Activated CD4-positive, alpha-beta T cell treated with anti-CD3 and anti-CD28 coated beads, Interleukin-2, amount 50 U/mL, for 4 hours (primary cell): ENCODE measurements around the gene MZF1.

ENCODE experiments used
- DNase-seq, 2 experiments: peaks; one replicate each; pipeline ENCODE4 v3.0.0-alpha.2; 2020

Gene MZF1

DNA sequence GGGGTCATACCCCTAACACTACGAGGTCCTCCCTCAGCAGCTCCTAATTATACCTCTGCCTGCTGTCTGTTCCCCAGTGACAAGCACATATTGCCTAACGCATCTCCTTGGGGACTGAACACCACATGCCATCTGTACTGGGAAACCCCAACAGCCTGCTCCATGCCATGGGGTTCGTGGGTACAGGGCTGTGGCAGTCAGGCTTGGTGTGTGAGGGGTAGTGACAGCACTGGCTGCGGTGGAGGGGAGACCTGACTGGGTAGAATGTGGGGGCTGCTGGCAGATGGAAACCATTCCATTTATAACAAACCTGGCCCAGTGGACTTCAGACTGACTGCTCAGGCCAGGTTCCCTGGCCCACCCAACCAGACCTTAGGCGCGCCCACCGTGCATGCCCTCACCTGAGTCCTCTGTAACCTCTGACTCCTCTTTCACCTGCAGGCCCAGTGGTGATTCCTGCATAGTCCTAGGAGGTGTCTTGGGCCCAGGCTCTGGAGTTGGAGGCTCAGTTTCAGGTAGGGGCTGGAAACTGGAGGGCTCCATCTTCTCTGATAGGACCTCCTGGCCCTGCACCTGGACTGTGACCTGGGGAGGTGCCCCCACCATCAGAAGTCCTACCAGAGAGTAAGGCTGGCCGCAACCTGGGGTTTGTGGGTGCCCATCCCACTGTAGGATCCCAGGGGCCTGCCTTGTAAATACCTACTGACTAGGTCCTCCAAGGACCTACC is 3.0 kb downstream of the MZF1 start:
- no peak for DNase-seq

DNA sequence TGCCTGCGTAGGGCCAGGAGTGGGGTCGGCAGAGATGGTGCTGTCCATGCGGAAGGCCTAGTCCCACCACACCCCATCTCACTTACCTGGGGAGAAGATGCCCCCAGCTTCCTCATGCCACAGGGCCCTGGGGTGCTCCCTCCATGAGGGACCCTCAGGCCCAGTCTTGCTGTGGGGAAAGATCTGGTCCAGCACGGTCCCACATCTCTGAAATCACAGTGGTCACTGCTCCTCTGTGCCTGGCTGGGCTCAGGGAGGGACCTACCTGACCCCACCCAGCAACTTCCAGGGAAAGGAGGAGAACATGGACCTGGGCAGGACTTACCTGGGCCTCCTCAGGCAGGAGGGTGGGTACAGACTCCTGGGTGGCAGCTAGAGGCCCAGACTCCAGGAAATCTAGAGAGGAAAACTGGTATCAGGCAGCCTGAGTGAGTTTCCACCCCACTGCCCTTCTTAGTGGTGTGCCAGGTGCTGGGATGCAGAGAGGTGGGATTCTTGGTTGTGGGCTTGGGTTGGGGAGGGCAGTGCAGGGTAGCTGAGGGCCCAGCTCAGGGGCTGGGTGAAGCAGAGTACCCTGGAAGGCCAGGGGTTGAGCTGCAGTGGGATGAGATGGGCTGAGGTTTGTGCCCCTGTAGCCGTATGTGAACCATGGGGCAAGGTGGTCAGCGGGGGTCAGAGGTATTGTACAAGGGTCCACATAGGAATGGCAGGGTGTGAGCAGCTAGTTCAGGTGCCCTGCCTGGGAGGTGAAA is 3.8 kb downstream of the MZF1 start:
- no peak for DNase-seq

DNA sequence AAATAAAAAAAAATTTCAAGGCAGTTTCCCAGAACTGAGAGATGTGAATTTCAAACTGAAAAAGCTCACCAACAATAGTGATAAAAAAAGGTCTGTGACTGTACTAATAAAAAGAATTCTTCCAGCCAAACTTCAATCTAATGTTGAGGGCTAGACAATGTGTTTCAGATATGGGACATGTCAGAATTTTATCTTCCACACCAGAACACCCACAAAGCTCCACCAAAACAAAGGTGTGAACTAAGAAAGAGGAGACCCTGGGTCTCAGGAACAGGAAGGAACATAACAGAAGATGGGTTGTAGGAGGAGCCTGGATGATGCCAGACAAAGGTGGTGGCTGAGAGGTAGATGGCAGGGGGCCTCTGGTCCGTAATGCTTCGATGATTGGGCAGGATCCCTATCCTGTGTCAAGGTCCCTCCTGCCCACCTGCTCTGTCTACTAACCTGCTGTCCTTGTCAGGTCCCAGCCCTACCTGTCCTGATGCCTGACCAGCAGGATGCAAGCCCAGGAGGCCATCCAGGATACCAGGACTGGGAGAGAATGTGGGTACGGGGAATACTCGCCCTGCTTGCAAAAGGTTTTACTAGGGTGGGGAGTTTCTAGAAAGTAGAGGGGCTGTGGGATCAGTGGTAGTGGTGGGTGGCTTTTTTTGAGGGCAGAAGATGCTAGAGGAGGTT is 4.5 kb downstream of the MZF1 start:
- no peak for DNase-seq

DNA sequence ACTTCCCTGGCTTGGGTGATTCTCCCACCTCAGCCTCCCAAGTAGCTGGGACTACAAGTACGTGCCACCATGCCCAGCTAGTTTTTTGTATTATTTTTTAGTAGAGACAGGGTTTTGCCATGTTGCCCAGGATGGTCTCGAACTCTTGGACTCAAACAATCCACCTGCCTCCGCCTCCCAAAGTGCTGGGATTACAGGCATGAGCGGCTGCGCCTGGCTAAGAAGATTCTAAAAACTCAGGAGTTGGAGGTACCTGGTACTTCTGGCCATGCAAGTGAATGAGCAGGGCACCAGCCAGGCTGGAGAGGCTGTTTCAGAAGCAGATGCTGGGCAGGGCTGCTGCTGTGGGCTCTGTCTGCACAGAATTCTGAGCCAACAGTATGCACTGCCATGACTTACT is 6.1 kb downstream of the MZF1 start:
- no peak for DNase-seq

DNA sequence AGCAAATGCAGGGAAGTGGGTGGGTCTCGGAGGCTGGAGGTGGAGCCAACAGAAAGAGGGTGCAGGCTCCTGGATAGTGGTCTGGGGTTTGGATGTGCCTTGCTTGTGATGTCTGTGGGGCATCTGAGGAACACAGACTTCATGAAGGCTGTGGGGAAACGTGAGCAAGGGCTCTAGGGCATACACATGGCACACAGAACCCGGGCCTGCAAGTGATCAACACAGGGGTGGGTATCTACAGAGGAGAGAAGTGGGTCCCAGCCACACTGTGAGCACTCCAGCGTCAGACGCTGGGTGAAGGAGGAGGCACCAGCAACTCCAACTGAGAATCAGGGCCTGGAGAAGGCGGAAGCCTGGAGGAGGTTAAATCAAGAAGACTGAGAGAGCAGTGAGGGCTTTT is 9.3 kb downstream of the MZF1 start:
- DNase-seq, result no peak

DNA sequence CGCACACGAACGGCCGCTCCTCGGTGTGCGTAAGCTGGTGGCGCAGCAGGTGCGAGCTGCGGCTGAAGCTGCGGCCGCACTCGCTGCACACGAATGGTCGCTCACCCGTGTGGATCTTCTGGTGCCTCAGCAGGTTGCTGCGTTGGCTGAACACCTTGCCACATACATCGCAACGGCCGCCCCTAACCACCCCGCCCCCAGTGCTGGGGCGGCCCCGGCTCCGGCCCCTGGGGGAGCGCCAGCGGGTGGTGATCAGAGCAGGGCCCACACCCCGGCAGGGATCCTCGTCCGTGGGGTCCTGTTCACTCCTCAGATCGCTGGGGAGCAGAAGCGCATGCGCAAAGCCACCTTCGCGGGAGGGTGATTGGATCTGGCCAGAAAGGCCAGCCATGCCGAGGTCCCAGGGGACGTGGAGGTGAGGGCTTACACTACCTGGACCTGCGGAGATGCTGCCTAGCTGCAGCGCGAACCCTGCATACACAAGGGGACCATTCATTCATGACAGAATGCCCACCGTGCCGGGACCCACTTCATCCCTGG is 10.0 kb downstream of the MZF1 start:
- no peak for DNase-seq

DNA sequence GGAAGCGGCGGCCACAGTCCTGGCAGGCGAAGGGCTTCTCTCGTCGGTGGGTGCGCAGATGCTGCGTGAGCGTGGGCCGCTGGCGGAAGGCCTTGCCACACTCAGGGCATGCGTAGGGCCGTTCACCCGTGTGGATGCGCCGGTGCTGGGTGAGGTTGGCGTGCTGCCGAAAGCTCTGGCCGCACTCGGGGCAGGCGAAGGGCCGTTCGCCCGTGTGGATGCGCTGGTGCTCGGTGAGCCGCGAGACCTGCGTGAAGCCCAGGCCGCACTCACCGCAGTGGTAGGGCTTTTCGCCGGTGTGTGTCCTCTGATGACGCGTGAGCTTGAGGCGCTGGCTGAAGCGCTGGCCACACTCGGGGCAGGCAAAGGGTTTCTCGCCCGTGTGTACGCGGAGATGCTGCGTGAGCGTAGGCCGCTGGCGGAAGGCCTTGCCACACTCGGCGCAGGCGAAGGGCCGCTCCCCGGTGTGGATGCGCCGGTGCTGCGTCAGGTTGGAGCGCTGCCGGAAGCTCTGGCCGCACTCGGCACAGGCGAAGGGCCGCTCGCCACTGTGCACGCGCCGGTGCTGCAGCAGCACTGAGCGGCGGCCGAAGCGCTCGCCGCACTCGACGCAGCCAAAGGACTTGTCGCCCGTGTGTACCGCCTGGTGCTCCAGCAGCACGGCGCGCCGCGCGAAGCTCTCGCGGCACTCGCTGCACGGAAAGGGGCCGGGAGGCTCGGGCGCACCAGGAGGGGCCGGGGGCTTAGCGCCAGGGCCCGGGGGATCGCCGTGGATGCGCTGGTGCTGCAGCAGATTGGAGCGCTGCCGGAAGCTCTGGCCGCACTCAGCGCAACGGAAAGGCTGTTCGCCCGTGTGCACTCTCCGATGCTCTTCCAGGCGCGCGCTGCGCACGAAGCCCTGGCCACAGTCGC is 10.8 kb downstream of the MZF1 start:
- DNase-seq, result no peak

DNA sequence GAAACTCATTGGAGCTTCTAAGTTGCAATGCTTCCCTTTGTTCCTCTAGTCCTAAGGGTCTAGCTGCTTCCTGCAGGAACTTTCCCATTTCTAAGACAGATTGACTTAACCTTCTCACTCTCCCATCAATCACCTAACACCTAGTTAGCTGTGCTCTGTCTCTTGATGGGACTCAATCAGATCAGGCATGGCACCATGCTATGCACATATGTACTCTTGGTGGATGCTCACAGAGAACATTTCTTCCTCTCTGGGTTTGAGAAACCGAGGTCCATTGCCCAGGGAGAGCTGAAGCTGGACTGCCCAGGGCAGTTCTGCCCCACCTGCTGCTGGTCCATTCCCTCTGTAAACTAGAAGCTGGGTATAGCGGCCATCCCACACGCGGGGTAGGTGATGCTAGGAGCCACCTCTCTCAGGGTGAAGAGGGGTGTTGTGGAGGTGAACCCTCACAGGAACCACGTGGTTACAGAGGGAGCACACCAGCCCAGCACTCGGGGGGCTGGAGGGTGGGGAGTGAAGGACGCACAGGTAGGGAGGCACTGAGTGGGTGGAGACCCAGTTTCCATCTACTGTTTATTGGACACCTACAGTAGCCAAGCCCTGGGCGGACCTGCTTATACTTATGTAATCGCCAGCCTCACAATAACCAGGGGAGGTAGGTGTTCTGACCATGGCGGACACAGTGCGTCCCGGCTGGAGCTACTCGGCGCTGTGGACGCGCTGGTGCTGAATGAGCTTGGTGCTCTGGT is 11.6 kb downstream of the MZF1 start:
- no peak for DNase-seq

DNA sequence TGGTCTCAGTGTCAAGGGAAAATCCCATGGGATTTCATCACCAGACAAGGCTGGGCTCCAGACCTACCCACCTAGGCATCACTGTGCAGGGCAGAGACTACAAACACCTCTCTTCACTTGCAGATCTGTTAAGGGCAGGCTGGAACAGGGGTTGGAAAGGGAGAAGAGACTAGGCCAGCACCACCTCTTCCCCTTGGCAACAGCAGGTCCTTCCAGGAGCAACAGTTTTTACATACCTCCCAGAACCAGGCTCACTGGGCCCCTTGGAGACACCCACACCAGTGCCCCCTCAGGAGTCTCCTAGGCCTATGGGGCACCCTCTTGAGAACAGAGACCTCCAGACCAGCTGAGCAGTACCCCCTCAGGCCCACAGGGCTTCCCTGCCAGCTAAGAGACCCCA is 12.2 kb downstream of the MZF1 start:
- no peak for DNase-seq

DNA sequence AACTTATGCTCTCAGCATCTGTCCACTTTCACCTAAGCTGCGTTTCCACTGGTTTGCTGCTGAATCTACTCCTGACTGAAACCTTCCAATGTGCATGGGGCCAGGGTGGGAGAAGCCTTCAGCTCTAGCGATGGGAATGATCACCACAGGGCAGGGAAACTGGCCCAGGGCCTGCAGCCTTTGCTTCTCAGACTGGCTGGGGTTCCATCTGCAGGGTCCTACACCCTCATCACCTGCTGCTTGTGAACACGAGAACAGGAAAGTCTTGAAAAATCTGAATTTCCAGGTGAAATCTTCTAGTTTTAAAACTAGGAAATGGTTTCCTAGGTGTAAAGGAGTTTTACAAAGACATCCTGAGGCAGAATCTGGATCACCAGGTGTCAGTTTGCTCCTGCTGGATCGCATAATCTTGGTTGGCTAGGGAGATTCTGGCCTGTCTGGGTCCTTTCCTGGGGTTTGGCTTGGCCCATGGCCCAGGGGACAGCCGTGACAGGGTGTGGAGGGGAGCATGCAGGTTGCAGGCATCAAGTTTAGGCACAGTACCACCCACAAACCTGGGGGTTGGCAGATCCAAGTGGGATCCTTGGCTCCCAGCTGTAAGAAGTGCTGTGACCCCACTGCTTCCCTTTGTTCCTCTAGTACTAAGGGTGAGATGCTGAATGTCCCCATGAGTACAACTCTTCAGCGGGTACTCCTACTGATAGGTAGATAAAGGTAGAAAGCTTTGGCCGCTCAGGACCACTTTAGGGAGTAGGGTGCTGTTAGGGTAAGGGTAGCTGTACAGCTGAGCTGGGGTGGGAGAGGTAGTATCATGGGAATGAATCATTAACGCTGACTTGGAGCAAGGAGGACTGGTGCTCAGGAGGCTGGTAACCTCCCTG is 12.9 kb downstream of the MZF1 start:
- no peak for DNase-seq

DNA sequence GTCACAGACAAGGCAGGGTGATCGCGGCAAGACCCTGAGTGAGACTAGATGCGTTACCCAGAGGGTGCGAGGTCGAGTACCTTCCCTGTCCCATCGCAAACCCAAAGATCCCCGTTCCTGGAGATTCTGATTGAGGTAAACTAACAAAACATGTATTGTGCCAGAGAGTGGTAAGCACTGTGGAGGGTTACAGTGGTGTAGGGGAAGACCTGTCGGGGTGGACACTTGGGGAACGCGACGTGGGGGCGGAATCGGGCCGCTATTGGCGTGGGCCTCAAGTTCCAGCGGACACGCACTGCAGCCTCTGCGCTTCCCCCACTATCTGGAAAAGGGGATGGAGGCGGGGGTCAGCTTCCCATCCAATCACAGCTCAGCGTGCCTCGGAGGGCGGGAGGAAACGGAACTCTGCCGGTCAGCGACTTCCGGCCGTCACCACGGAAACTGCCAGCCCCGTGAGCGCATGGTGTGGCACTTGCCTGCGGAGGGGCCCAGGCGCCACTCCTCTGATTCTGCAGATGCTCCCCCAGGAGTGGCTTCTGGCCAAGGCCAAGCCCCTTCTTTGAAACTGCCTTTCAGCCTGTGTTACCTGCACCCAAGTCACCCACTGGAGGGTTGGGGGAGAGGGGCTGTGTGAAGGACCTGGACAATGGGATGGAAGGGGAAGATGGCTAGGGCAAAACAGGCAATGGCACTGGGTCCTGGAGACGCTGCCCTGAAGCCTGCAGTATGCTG is 13.7 kb downstream of the MZF1 start:
- no peak for DNase-seq

DNA sequence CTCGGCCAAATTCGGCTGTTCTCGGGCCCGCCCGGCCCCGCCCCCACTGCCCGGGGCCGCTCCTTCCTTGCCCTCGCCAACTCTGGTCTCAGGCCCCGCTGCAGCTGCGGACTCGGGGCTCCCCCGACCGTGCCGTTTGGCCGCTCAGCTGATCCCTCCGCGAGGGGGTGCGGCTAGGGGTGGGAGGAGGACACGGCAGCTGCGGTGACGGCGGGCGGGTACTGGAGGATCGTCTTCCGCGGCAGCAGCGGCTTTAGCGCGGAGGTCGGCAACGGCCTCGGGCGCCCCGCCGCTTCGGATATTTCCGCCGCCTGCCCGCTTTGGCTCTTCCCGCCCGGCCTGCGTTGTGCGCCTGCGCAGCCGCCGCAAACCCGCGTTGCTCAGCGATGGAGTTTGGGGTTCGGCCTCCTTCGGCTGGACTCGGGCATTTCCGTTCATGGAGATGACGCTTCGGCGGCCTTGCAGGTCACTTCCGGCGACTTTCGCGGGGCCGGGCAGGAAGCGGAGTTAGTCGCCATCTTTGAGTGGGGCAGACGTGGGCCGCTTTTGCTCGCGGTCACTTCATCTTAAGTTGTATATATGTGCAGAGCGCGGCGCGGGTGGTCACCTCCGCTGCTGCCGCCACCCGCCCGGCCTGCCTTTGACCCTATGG is 14.4 kb downstream of the MZF1 start:
- DNase-seq, result peak; percentile 99

DNA sequence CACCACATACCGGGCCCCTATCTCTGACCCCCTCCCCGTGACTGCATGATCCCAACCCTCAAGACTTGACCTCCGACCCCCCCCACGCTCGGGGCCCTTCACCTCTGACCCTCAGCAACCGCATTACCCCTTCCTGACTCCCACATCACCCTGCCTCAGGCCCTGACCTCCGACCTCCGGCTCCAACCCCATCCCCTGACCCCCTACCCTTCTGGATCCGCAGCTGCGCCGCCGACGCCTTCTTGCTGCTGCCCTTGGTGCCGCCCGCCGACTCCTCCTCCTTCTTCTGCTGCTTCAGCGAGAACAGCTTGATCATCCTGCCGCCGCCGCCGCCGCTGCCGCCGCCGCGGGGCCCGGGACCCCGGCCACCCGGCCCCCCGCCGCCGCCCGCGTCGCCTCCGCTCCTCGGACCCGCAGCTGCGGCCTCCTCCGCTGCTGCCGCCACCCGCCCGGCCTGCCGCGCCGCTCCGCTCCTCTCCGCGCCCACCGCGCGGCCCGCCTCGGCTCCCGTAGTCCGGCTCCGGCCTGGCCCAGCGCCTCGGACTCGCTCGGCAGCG is 15.0 kb downstream of the MZF1 start, which contains the start of gene UBE2M:
TSS of gene UBE2M (minus strand) at position 546 of the 557 bp plus-strand sequence. CDS start at position 316, 230 bp downstream.
- peak; percentile 53 to 58 for DNase-seq

DNA sequence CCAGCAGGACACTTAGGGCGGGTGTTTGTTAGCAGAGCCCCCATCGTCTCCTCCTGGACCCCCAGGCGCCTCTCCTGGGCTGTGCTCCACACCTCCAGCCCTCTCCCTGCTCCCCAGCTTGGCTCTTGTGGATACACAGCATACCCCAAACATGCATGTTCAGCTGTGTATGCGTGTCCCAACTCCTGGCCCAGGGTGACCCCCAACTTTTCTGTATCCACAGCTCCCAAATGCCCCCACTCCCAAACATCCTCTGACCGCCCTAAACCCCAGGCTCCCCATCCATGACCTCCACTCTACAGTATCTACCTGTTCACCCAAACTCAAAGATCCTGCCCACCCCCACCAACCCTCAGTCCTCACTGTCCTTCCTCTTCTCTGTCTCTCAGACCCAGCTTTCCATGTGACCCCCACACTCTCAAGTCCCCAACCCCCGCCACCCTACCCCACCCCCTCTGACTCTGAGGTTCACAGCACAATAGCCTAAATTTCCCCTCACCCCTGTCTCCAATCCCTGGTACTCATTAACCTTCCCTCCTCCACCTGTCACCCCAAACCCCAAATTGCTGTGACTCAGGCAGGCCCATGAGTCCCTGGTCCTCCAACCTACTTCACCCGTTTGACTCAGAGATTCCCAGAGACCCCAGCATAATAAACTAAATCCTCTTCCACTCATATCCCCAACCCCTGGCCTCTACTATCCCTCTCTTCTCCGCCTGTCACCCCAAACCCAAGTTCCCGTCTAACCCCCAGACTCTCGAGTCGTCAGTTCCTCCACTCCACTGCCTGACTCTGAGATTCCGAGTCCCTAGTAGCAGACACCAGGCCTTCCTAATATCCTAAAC is 15.7 kb downstream of the MZF1 start:
- DNase-seq, result no peak

DNA sequence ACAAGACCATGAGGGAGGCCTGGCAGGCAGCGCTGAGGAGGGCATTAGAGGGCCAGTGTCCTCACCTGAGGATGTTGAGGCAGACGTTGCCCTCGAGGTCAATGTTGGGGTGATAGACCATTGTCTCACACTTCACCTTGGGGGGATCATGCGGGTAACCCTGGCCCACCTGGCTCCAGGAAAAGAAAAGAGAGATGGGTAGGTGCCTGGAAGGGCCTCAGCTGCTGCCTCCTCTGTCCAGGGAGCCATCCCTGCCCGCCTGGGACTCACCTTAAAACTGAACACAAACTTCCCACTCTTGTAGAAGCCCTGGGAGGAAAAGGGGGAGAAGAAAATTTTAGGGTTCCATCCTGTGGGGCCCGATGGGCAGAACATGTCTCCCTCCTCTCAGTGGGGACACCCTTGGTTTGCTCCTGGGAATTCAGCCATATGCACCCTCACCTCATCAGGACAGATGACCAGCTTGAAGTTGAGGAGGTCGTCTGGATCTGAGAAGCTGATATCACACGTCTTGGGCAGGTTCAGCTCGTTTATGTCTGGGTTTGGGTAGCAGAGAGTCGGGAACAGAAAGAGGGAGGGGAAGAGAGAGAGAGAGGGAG is 16.4 kb downstream of the MZF1 start:
- DNase-seq, result no peak

DNA sequence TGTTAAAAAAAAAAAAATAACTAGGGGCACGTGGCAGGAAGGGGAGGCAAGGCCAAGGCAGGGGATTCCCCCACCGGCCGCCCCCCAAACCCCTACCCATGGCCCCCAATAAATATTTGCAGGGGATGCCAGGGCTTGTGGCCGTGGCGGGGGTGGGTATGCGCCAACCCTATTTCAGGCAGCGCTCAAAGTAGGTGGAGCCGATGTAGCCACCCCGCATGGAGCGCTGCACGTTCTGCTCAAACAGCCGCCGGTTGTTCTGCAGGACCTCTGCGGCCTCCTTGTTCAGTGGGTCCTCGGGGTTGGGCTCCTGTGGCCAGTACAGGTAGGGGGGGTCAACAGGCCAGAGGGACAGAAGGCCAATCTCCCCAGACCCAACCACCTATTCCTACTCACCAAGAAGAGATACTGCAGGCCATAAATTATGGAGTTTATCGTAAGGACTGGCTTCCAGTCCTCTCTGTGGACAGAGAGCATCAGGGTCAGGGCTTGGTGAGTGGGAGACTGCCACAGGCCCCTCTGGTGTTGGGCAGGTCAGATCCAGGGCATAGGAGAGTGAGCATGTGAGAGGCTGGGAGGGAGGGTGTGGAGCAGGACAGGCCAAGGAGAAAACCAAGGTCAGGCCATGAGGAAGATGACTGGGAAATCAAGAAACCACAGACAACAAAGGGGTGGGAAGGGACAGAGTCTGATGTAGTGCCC is 17.1 kb downstream of the MZF1 start:
- no peak for DNase-seq

DNA sequence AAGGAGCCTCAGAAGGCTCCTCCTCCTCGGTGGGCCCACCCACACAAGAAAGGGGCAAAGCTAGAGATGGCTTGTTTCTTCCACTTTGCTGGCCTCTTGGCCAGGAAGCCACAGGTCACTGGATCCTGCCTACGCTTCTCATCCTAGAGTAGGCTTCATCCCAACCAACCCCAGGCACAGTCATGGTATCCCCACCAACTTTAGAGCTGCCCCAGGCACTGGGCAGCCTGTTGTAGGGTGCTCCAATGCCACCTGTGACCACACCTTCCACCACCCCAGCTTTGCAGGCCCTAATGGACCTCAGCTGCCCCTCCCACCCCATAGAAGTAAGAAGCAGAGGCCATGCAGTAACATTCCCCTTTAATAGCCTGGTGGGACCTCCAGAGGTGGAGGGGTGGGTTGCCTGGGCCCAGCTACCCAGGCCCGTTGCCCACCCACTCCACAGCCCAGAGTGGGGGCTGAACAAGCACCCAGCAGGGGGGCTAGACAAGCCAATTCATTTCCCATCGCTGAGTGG is 17.7 kb downstream of the MZF1 start:
- DNase-seq, result no peak
